Activated naive CD8-positive, alpha-beta T cell (primary cell): ENCODE data around the gene OGFOD3.
"Not testable (repeated sequence)": the region's sequence is repeated elsewhere in the genome, so short reads cannot be mapped to it uniquely, and the experiment has no call there.

Experiments
- H3K27ac Mint-ChIP-seq: one replicate; pipeline ENCODE4 v1.8.0; 2021; ENCODE audit warnings: mixed read lengths
- H3K27me3 Mint-ChIP-seq: one replicate; pipeline ENCODE4 v1.8.0; 2021; ENCODE audit warnings: mixed read lengths
- H3K36me3 Mint-ChIP-seq: one replicate; pipeline ENCODE4 v1.8.0; 2021; ENCODE audit warnings: mixed read lengths
- H3K4me1 Mint-ChIP-seq: one replicate; pipeline ENCODE4 v1.8.0; 2021; ENCODE audit warnings: low read depth, mixed read lengths
- H3K4me3 Mint-ChIP-seq: one replicate; pipeline ENCODE4 v1.8.0; 2021; ENCODE audit warnings: mild to moderate bottlenecking, mixed read lengths
- H3K9me3 Mint-ChIP-seq: one replicate; pipeline ENCODE4 v1.8.0; 2021; ENCODE audit warnings: low read depth, mixed read lengths

Gene OGFOD3

DNA sequence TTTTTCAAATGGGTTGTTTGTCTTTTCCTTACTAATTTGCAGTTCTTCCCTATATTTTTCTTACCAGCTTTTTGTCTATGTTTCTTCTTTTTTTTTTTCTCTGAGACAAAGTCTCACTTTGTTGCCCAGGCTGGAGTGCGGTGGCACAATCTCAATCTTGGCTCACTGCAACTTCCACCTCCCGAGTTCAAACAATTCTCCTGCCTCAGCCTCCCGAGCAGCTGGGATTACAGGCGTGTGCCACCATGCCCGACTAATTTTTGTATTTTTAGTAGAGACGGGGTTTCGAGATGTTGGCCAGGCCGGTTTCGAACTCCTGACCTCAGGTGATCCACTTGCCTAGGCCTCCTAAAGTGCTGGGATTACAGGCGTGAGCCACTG, 45.3 kb downstream of the OGFOD3 start:
- not testable (repeated sequence) for H3K9me3 Mint-ChIP-seq, H3K36me3 Mint-ChIP-seq, H3K27ac Mint-ChIP-seq
- Mint-ChIP-seq H3K4me1 (peaks cover 15% of the 10 kb centered on the region), H3K4me3 (peak overlapping the region; percentile 72), H3K27me3 (peaks cover 12% of the 10 kb centered on the region)

DNA sequence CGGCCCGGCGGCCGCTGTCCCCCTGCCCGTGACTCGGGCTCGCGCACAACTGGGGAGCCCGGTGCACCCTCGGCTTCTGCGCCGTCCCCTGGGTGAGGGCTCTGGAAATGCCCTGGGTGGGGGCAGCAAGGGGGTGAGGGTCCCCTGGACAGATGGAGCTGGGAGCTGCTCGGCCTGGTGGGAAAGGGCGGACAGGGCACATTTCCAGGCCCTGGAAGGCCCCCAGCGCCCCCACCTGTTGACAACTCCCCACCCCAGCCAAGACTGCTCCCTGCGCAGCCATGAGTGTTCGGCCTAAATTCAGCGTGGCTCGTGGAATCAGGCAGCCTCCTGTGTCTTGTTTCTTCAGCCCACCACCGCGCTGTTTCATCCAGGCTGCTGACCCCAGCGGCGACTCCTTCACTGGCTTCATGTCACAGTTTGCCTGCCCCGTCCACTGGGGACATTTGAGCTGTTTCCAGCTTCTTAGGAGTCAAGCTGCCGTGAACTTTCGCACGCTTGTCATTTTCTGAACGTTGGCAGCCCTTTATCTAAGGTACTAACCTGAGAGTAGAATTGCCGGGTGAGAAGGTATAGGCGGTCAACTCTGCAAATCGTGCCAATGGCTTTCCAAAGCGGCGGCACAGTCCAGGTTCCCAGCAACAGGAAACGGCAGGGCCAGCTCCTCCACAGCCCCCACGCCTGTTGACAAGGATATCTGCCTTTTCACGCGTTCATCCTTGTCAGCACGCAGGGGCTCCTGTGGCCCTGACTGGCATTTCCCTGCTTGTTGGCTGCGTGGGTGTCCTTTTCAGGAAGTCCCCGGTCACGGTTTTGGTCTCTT, 45.9 kb downstream of the OGFOD3 start:
- Mint-ChIP-seq H3K36me3 (no peaks in the 10 kb centered on the region), H3K27me3 (peaks cover 12% of the 10 kb centered on the region), H3K4me1 (peaks cover 15% of the 10 kb centered on the region), H3K27ac (no peak overlapping the region), H3K4me3 (peak overlapping the region; percentile 72), H3K9me3 (no peaks in the 10 kb centered on the region)

DNA sequence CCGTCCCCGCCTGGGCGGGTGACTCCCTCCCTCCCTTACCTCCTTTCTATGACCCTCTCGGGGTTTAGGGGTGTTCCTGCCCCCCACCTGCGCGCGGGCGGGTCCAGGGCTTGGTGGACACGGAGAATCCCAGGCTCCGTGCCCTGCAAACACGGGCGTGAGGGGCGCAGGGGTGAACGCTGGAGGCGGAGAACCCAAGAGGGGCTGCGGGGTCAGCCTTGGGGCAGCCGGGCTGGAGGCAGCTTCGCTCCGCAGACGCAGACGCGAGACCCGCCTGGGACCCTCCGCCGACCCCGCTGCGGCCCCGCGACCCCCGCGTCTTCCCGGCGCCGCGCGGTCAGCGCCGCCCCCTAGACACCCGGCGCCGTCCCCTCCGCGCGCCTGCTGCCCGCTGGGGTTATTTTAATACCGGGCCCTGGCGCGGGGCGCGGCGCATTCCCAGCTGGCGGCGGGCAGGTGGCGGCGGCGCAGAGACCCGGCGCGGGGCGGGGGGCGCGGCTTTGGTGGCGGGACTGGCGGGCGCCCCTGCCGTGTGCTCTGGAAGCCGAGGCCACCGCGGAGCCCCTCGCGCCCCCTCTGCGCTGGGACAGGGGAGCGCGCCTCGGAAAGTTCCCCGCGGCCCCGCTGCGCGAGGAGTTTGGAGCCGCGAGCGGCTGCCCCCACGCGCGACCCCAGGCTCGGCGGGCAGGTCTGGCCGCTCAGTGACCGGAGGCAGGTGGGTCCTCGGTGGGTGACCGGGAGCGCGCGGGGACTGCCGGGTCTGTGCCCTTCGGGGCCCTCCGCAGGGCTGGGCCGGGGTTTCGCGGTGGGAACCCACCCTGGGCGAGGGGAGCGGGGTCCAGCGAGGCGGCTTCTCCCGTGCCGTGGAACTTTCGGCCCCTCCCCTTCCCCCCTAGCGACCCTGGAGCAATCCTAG, 46.8 kb downstream of the OGFOD3 start, which contains the start of gene UTS2R:
Gene UTS2R, plus strand, starts transcription at position 433 of the 916 bp plus-strand sequence. CDS start 2,560 bp downstream, outside the sequence.
- peaks cover 12% of the 10 kb centered on the region for H3K27me3 Mint-ChIP-seq
- peaks cover 15% of the 10 kb centered on the region for H3K4me1 Mint-ChIP-seq
- H3K36me3 Mint-ChIP-seq: no peaks in the 10 kb centered on the region
- peak within 1 kb of the TSS; percentile 74 for H3K4me3 Mint-ChIP-seq
- H3K27ac Mint-ChIP-seq: no peak within 1 kb of the TSS
- no peaks in the 10 kb centered on the region for H3K9me3 Mint-ChIP-seq

DNA sequence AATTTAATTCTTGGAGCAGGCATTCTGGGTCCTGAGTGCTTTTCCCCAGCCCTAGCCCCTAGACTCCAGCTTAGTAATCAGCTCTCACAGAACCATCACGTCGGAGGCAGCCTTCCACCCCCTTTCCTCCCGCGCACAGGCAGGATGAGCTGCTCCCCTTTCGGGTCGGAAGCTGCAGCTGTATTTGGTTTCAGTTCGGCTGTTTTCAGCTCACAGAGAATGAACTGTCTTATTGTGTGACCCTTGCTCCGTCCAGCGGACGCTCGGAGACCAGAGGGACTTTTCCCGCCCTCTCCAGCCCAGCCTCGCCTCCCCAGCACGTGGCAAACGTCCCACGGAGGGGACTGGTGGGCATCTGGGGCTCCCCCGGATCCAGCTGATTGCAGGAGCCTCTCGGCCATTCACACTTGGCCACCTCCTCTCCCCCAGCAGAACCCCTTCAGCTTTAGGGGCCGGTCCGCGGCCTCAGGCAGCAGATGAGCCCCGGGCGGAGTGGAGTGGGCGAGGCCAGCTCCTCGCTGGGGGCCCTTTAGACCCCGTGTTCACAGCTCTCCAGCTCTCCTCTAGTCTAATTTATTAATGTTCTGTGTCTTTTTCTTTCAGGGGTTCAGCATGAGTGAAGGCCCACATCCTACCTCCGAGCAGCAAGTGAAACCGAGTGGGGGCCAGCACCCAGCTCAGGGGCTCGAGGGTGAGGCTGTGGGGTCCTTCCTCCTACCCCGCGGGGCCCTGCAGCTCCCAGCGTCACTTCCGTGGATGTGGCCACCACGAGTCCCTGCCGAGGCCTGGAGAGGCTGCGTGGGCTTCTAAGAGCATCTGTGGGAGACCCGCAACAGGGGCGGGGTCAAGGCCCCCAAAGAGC, 47.7 kb downstream of the OGFOD3 start:
- Mint-ChIP-seq H3K4me1 (peaks cover 15% of the 10 kb centered on the region), H3K9me3 (no peaks in the 10 kb centered on the region), H3K36me3 (no peaks in the 10 kb centered on the region), H3K4me3 (peak overlapping the region; percentile 74), H3K27me3 (peaks cover 12% of the 10 kb centered on the region), H3K27ac (no peak overlapping the region)

DNA sequence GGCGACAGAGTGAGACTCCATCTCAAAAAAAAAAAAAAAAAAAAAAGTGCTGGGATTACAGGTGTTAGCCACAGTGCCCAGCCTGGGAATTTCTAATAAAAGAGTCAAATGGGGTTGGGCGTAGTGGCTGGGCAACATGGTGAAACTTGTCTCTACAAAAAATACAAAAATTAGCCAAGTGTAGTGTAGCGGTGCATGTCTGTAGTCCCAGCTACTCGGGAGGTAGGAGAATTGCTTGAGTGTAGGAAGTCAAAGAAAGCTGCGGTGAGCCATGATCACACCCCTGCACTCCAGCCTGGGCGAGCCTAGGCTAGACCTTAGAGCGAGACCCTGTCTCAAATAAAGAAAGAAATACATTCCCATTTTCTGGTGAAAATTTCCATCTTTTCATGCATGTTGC, 49.2 kb downstream of the OGFOD3 start:
- Mint-ChIP-seq H3K9me3 (no peaks in the 10 kb centered on the region), H3K27ac (no peak overlapping the region), H3K4me3 (no peak overlapping the region), H3K27me3 (peaks cover 12% of the 10 kb centered on the region), H3K4me1 (peaks cover 15% of the 10 kb centered on the region), H3K36me3 (no peaks in the 10 kb centered on the region)

DNA sequence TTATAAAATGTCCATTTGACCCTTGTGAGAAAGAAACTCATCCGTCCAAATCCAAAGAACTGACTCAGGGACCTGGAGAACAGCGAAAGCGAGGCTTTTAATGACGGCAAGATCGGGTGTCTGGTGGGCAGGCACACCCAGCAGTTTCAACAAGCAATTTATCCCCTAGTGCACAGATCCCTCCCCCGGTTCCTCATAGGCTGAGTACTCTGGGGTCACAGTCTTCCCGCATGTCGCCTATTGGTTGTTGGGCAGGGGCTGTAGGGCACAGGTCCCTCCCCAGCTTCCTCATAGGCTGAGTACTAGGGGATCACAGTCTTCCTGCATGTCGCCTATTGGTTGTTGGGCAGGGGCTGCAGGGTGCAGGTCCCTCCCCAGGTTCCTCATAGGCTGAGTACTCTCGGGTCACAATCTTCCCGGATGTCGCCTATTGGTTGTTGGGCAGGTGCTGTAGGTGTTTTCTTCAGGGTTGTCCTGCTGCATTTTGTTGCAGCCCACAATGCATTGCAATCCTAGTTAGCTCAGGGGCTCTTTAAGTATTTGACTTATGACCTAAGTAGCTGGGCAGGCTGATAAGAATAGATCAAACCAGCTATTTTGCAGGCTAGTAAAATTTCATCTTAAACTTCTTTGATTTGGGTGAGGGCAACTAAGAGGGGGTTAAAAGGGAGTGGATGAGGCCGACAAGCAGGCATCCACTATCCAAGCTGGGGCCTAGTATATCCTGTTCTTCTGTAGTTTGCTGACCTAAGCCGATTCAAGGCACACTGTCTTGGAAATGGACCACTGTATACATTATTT, 50.5 kb downstream of the OGFOD3 start:
- peaks cover 12% of the 10 kb centered on the region for H3K4me1 Mint-ChIP-seq
- no peak overlapping the region for H3K4me3 Mint-ChIP-seq
- no peak overlapping the region for H3K27ac Mint-ChIP-seq
- H3K27me3 Mint-ChIP-seq: peaks cover 7% of the 10 kb centered on the region
- H3K36me3 Mint-ChIP-seq: no peaks in the 10 kb centered on the region
- no peaks in the 10 kb centered on the region for H3K9me3 Mint-ChIP-seq

DNA sequence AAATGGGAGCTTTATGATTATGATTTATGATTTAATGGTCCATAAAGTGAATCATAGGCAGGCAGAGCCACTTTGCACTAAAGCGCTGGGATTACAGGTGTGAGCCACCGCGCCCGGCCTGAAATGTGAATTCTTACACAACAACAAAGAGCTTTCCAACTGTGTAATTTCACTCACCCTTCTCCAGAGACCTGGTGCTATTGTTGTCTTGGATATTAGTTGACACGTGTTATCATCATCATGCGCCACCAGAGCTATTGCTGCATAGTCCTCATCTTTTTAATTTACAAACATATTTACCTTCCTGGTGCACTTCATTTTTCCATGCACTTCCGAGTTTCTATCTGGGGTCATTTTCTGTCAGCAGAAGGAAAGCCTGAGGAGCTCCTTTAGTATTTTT, 51.6 kb downstream of the OGFOD3 start:
- Mint-ChIP-seq H3K27ac (no peak overlapping the region), H3K36me3 (no peaks in the 10 kb centered on the region), H3K27me3 (peaks cover 4% of the 10 kb centered on the region), H3K9me3 (no peaks in the 10 kb centered on the region), H3K4me1 (peaks cover 8% of the 10 kb centered on the region), H3K4me3 (no peak overlapping the region)

DNA sequence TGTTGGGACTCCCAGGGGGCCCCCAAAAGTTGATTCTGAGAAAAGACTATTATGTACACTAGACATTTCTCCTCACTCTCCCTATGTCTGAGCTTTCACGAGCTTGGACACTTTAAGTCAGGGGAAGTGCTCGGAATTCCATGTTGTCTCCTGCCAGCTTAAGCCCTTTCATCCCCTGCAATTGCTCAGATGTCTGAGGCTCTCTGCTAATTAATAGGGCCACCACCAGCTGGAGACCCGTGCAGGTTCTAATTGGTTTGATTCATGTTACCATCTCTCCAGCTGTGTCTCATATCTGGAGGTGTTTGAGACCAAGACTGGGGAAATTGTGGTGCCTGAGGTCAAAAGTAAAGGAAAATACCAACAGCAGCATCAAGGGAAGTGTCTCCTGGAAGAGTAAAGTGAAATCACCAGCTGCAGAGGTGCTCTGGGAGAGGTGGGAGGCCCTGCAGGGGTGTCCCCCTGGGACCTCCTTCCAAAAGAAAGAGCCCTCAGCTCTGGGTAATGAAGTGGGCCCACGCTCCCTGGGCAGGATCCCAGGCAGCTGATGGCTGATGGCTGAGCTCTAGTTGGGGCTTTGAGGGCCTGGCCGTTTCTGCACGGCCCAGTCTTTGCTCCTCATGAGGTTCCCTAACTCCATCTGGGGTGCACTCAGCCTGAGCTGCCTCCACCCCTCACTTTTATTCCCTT, 52.6 kb downstream of the OGFOD3 start:
- Mint-ChIP-seq H3K27ac (no peak overlapping the region), H3K4me1 (peaks cover 5% of the 10 kb centered on the region), H3K4me3 (no peak overlapping the region), H3K9me3 (no peaks in the 10 kb centered on the region), H3K27me3 (peaks cover 4% of the 10 kb centered on the region), H3K36me3 (no peaks in the 10 kb centered on the region)

DNA sequence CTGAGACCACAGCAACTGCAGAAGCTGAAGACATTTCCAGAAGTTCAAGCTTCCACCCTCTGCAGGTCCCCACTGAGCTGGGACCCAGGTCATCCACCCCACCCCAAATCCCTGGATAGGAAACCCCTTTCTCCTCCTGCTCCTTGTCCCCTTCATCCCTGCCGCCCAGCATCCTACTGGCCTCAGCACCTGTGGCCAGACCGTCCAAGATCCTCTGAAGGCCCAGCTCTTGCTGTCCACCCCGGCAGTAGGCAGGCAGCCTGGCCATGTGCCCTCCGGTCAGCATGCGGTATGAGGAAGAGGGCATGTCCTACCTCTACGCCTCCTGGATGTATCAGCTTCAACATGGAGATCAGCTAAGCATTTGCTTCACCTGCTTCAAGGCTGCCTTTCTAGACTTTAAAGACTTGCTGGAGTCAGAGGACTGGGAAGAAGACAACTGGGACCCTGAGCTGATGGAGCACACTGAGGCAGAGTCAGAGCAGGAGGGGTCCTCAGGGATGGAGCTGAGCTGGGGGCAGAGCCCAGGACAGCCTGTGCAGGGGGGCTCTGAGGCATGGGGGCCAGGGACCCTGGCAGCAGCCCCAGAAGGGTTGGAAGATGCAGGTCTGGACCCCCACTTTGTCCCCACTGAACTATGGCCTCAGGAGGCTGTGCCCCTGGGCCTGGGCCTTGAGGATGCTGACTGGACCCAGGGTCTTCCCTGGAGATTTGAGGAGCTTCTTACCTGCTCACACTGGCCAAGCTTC, 56.3 kb downstream of the OGFOD3 start:
- Mint-ChIP-seq H3K4me3 (no peak overlapping the region), H3K36me3 (peaks cover 3% of the 10 kb centered on the region), H3K27me3 (peaks cover 4% of the 10 kb centered on the region), H3K4me1 (peaks cover 8% of the 10 kb centered on the region), H3K27ac (no peak overlapping the region), H3K9me3 (no peaks in the 10 kb centered on the region)

DNA sequence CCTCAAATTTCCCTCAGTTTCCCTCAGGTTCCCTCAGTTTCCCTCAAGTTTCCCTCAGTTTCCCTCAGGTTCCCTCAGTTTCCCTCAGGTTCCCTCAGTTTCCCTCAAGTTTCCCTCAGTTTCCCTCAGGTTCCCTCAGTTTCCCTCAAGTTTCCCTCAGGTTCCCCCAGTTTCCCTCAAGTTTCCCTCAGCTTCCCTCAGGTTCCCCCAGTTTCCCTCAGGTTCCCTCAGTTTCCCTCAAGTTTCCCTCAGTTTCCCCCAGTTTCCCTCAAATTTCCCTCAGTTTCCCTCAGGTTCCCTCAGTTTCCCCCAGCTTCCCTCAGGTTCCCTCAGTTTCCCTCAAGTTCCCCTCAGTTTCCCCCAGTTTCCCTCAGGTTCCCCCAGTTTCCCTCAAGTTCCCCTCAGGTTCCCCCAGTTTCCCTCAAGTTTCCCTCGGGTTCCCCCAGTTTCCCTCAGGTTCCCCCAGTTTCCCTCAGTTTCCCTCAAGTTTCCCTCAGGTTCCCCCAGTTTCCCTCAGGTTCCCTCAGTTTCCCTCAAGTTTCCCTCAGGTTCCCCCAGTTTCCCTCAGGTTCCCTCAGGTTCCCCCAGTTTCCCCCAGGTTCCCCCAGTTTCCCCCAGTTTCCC, 58.8 kb downstream of the OGFOD3 start:
- not testable (repeated sequence) for H3K27ac Mint-ChIP-seq, H3K4me3 Mint-ChIP-seq, H3K27me3 Mint-ChIP-seq, H3K36me3 Mint-ChIP-seq, H3K9me3 Mint-ChIP-seq, H3K4me1 Mint-ChIP-seq

DNA sequence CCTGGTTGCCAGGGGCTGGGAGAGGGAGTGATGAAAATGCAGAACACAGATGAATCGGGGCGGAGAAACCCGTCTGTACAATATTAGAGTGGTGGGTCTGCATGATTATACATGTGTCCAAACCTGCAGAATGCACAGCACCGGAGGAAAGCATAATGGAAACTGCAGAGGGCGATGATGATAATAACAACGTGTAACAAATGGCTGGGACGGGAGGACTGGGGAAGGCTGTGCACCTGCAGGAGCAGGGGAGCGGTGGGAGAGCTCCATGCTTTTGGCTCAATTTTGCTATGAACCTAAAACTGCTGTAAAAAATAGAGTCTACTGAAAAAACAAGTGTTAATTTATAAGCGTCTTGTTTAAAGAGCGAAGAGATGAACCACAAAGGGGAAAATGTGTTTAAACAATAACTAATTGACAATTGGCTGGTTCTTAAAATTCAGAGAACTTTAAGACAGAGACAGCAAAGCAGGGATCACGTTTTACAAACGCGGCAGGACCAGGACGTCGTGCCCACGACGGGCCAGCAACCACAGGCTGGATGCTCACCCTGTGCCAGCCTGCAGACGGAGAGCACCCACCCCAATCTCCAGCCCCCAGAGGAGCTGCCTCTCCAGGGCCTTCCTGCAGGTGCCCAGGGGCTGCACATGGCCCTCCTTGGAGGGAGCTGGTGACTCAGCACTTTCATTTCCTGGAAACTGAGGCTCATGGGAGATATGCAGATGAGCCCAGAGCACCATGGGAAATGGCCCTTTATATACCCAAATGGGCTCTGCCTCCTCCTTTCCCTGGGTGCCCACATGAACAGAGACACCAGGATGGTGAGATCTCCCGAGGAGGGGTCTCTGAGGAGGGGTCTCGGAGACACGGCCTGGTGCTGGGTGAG, 59.7 kb downstream of the OGFOD3 start, which contains the start of gene TEX19:
Gene TEX19, plus strand, starts transcription at position 783 of the 886 bp plus-strand sequence. CDS start 2,904 bp downstream, outside the sequence.
- peaks cover 3% of the 10 kb centered on the region for H3K36me3 Mint-ChIP-seq
- no peak within 1 kb of the TSS for H3K4me3 Mint-ChIP-seq
- H3K27me3 Mint-ChIP-seq: peaks cover 4% of the 10 kb centered on the region
- H3K27ac Mint-ChIP-seq: no peak within 1 kb of the TSS
- H3K9me3 Mint-ChIP-seq: no peaks in the 10 kb centered on the region
- H3K4me1 Mint-ChIP-seq: peaks cover 8% of the 10 kb centered on the region

DNA sequence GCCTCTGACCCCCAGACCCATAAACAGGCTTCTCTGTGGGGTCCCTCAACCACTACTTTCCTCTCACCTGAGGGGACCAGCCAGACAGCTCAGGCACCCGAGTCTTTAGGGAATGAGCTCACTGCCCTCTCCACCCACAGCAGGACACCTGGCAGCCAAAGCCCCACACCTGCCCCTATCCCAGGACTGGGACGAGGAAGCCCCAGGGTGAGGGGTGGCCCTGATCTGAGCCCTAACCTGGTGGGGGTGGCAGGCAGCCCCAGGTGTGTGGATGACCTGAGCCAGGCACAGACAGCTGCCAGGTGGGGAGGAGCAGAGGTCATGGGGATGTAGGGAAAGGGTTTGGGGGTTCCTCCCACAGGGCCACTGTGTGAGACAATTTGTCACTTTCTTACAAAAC, 61.0 kb downstream of the OGFOD3 start:
- H3K27me3 Mint-ChIP-seq: peaks cover 4% of the 10 kb centered on the region
- H3K36me3 Mint-ChIP-seq: peaks cover 3% of the 10 kb centered on the region
- H3K4me1 Mint-ChIP-seq: peaks cover 8% of the 10 kb centered on the region
- no peak overlapping the region for H3K4me3 Mint-ChIP-seq
- H3K9me3 Mint-ChIP-seq: no peaks in the 10 kb centered on the region
- H3K27ac Mint-ChIP-seq: no peak overlapping the region
